Measurements from ENCODE around the gene THUMPD2. TPM values are rescaled to one million over a fixed set of nuclear protein-coding genes. Genes with fewer than 3 reads are reported as not detected.
A peak's percentile ranks its signal among the peaks of the same experiment; 100 is the strongest.
"Not testable (repeated sequence)": the region's sequence is repeated elsewhere in the genome, so short reads cannot be mapped to it uniquely, and the experiment has no call there.

THUMPD2 gene
- total RNA-seq (2014; rRNA removed; shearing (Covaris generic)) = 15.9 and 18.2 TPM in 2 replicates

- DNase-seq (ENCODE audit: low spot score) = peak; percentile 46
Observed at GRCh38 chr2:39778775-39779340, at the start of gene THUMPD2. Gene THUMPD2 (minus strand): TSS chr2:39779258. CDS start chr2:39779239, 19 bp downstream.

GRCh38 chr2:39821871-39822270 lies 42.8 kb upstream of the THUMPD2 start:
- no peak for DNase-seq (ENCODE audit: low spot score)

GRCh38 chr2:39816845-39817244 lies 37.8 kb upstream of the THUMPD2 start:
- DNase-seq (ENCODE audit: low spot score) = no peak

- no peak for DNase-seq (ENCODE audit: low spot score)
Observed at GRCh38 chr2:39816428-39816827, 37.4 kb upstream of the THUMPD2 start.

- no peak for DNase-seq (ENCODE audit: low spot score)
Observed at GRCh38 chr2:39805936-39806608, 27.0 kb upstream of the THUMPD2 start.

GRCh38 chr2:39803839-39804238 lies 24.8 kb upstream of the THUMPD2 start:
- DNase-seq (ENCODE audit: low spot score) = no peak

- DNase-seq (ENCODE audit: low spot score) = no peak
Observed at GRCh38 chr2:39800752-39801151, 21.7 kb upstream of the THUMPD2 start.

- no peak for DNase-seq (ENCODE audit: low spot score)
Observed at GRCh38 chr2:39796134-39796533, 17.1 kb upstream of the THUMPD2 start.

- DNase-seq (ENCODE audit: low spot score) = not testable (repeated sequence)
Observed at GRCh38 chr2:39790216-39790818, 11.3 kb upstream of the THUMPD2 start.

GRCh38 chr2:39787950-39788349 lies 8.9 kb upstream of the THUMPD2 start:
- DNase-seq (ENCODE audit: low spot score) = no peak

- no peak for DNase-seq (ENCODE audit: low spot score)
Observed at GRCh38 chr2:39786761-39787522, 7.9 kb upstream of the THUMPD2 start.

- no peak for DNase-seq (ENCODE audit: low spot score)
Observed at GRCh38 chr2:39782591-39782990, 3.5 kb upstream of the THUMPD2 start.

GRCh38 chr2:39781697-39782096 lies 2.6 kb upstream of the THUMPD2 start:
- DNase-seq (ENCODE audit: low spot score) = no peak

GRCh38 chr2:39780825-39781600 lies 2.0 kb upstream of the THUMPD2 start:
- DNase-seq (ENCODE audit: low spot score) = peak; percentile 38

GRCh38 chr2:39779927-39780326 lies 869 bp upstream of the THUMPD2 start:
- no peak for DNase-seq (ENCODE audit: low spot score)

GRCh38 chr2:39779341-39779851 lies 338 bp upstream of the THUMPD2 start:
- no peak for DNase-seq (ENCODE audit: low spot score)

- DNase-seq (ENCODE audit: low spot score) = no peak
Observed at GRCh38 chr2:39778233-39778632, 825 bp downstream of the THUMPD2 start.

- DNase-seq (ENCODE audit: low spot score) = no peak
Observed at GRCh38 chr2:39772812-39773152, 6.3 kb downstream of the THUMPD2 start.

- no peak for DNase-seq (ENCODE audit: low spot score)
Observed at GRCh38 chr2:39772086-39772811, 6.8 kb downstream of the THUMPD2 start.

GRCh38 chr2:39762448-39762847 lies 16.6 kb downstream of the THUMPD2 start:
- DNase-seq (ENCODE audit: low spot score) = no peak

- no peak for DNase-seq (ENCODE audit: low spot score)
Observed at GRCh38 chr2:39757156-39757555, 21.9 kb downstream of the THUMPD2 start.
